HG03571 (cell line): ENCODE data around the gene CD3D.

Source experiments
- ATAC-seq: cut with Tn5 transposase; IDR thresholded peaks from one replicate; pipeline ENCODE4 v1.9.1; 2021; ENCODE audit not compliant: unreplicated experiment

The CD3D gene

DNA sequence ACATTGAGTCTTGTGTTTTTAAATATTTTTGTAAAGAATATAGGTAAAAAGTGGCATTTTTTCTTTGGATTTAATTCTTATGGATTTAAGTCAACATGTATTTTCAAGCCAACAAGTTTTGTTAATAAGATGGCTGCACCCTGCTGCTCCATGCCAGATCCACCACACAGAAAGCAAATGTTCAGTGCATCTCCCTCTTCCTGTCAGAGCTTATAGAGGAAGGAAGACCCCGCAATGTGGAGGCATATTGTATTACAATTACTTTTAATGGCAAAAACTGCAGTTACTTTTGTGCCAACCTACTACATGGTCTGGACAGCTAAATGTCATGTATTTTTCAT, 38.3 kb downstream of the CD3D start:
- no peak for ATAC-seq

DNA sequence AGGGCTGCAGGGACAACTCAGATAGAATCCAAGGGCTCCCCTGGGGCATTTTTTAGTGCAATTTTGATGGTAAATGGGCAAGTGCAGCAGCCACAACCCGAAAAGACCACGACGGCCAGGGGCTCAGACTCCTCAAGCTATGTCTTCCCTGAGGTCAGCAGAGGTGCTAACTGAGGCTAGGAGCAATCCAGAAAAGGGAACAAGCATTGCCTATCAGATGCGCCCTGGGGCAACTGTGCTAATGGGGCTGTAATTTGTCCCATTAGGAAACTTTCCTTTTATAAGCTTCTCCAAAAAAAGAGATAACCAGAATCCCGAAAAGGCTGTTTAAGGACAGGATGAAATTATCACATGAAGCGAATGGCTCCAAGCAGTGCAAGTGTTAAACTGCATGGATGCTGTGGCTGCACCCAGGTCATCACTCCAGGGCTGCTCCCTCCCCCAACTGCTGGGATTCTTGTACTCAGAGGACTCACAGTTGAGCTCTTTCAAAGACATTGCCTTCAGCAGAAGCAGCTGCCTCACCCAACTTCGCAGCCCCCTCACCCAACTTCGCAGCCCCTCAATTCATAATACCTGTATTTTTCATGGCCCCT, 40.8 kb downstream of the CD3D start:
- ATAC-seq: no peak

- no peak for ATAC-seq
These were observed 46.6 kb downstream of the CD3D start for GRCh38 chr11:118295815-118296454.

GRCh38 chr11:118295199-118295598, 47.3 kb downstream of the CD3D start:
- no peak for ATAC-seq

GRCh38 chr11:118294053-118294452, 48.5 kb downstream of the CD3D start:
- no peak for ATAC-seq

DNA sequence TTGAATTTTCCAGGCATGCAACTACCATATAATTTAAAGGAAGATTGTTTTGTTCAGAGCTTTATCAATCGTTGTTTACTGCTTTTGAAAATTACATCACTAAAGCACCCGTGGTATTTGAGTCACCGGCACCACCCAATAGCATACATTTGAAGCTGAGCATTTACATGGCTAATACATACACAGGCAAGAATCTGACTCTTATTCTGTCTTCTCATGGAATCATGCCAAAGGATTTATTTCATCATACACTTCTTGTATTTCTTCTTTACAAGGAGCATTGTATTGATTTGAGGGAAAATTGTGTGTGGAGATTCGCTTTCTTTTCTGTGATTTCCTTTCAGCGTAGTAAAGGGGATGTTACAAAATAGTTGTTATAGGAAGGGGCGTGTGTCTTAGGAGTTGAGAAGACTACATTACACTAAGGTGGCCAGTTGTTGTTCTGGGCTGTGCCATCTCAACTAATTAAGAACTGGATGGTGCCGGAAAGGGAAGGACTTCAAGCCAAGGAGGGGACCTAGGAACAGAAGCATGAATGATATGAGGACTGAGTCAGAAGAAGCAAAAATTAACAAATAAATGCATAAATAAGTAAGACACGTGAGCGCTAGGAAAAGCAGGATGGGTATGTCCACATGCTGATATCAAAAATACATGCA, 50.9 kb downstream of the CD3D start:
- ATAC-seq: no peak

DNA sequence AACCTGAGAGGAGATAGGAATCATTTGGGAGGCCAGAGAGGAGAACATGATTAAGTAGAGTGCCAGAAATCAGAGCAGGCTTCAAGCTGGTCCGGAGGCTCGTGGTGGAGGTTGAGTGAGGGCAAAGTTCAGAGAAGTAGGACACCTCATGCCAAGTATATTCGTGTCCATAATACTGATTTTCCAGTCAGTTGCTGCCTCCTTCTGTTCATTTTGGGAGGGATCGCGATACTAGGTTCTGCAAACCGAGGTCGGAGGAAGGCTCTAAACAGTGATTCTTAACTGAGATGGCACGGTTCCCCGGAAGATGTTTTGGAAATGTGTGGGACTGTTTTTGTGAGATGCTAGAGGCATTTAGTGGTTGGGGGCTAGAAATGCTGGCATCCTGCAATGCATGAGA, 51.6 kb downstream of the CD3D start:
- ATAC-seq: no peak

DNA sequence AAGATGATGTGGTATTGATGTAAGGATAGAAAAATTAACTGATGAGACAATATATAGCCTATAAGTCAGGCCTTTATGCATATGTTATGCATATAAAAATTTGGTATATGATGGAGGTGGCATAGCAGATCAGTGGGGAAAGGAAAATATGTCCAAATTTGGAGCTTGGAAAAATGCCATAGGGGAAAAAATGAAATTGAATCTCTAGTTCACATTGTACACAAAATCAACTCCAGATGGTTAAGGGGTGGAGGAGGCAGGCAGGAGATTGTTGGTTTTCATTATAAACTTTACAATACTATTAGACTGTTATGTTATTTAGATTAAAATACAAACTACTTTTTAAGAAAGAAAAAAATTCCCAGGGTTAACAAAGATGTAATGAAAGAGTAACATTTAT, 53.1 kb downstream of the CD3D start:
- no peak for ATAC-seq
